GM21619 (cell line): ENCODE data around the gene SH2D1B.
"Not testable (repeated sequence)": the region's sequence is repeated elsewhere in the genome, so short reads cannot be mapped to it uniquely, and the experiment has no call there.

Experiments
- ATAC-seq: cut with Tn5 transposase; IDR thresholded peaks from one replicate; pipeline ENCODE4 v1.9.1; 2021; ENCODE audit not compliant: unreplicated experiment

Gene SH2D1B

GRCh38 chr1:162412002-162412401 lies at the start of gene SH2D1B:
Gene SH2D1B (minus strand): TSS chr1:162412136. CDS start chr1:162412016, 120 bp downstream.
- ATAC-seq: no peak

DNA sequence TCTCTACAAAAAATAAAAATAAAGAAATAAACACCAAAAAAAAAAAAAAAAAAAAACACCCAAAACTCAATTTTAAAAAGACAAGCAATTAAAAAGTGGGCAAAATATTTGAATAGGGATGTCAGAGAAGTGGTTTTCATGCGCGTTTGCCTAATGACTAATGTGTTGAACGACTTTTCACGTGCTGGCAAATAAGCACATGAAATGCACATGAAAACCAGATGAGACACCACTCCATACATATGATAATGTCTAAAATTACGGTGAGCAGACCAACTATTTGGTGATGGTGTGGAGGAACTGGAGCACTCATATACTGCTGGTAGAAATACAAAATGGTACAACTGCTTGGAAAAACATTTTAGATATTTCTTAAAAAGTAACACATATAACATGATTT lies 46.3 kb upstream of the SH2D1B start:
- no peak for ATAC-seq

DNA sequence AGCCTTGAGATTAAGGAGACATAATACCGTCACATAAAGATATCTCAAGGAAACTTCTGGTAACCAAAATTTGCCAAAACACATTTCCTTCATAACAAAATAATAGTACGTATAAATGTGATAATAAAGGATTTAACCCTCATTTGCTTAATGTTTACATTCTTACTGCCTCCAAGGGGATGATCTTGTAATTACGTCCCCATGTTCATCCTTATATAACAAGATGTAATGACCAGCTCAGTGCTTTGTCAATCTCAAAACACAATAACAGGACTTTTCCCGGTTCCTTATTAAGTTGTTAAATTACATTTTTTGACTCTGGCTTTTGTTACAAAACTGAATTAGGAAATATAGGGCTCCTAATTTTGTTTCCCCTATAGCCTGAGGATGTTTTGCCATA lies 44.4 kb upstream of the SH2D1B start:
- no peak for ATAC-seq

GRCh38 chr1:162454361-162454760 lies 42.4 kb upstream of the SH2D1B start:
- ATAC-seq: not testable (repeated sequence)

DNA sequence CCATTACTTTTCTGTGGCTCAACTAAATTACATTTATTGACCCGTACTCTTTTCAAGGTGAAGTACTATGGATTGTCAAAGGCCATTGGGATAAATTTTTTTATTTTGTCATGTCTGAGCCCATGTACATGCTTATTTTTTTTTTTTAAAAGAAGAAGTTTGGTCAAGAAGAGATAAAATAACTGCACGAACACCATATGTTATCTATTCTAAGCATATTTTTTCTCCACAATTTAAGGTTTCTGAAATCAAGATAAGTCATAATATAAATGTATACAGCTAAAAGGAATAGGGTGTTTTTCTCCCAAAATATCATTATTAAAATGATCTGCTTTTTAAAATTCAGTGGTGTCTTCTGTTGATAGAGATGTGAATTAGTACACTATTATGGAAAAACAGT lies 35.0 kb upstream of the SH2D1B start:
- no peak for ATAC-seq

- ATAC-seq: no peak
Observed at GRCh38 chr1:162444903-162445302, 33.0 kb upstream of the SH2D1B start.

- ATAC-seq: not testable (repeated sequence)
Observed at GRCh38 chr1:162432977-162433713, 21.2 kb upstream of the SH2D1B start.

- no peak for ATAC-seq
Observed at GRCh38 chr1:162430583-162430982, 18.6 kb upstream of the SH2D1B start.

DNA sequence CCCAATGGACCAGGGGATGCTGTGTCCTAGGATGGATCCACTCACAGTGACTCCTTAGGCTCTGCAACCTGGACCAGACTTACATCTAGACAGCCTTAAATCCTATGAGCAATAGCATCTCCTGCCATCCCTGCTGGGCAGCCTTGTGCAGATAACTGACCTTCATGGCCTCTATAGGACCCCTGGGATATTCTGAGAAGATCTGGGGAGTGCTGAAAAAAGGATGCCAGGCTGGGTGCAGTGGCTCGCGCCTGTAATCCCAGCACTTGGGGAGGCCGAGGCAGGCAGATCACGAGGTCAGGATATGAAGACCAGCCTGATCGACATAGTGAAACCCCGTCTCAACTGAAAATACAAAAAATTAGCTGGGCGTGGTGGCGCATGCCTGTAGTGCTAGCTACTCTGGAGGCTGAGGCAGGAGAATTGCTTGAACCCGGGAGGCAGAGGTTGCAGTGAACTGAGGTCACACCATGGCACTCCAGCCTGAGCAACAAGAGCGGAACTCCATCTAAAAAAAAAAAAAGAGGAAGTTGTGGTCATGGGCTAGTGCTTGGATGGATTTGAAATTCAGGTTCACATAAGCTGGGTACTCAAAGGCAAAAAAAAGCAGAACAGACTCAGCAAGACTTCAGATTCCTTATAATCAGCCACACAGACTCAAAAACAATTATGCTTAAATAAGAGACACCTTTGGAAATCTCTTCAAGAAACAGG lies 10.9 kb upstream of the SH2D1B start:
- no peak for ATAC-seq

DNA sequence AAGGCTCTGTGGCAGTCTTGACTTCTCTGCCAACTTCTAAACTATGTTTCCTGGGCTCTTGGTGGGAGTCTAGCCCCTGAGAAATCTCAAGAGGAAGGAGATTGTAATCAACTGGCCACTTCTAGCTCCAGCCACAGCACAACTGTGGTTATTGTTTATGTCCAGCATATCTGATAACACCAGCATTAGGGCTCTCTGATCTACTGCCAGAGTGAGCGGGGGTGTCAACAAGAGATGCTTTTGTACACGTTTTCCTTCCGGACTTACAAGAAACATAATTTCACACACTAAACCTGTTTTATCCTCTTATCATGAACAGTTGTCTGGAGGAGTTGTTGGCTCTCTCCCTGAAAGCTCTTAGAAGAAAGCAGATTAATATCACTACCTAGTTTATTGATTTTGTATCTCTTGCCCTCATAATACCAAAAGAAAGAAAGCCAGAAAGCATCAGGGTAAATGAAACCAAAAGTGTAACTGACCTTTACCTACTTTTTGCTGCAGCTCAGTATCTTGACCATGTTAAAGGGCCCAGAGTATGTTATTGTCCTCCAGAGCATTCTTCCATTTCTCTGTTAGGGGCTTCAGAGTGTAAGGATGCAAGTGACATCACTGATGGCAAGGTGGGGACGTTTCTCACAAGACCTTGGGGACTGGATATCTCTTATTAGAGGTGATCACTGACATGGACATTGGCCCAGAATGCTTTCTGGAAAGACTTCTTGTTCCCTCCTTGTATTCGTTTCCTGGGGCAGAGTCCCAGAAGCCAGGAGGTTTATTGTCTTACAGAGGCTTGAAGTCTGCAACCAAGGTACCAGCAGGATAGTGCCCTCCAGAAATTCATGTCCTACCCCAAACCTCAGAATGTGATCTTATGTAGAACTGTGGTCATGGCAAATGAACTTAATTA lies 9.6 kb upstream of the SH2D1B start:
- ATAC-seq: no peak

- no peak for ATAC-seq
Observed at GRCh38 chr1:162420120-162420519, 8.2 kb upstream of the SH2D1B start.

- ATAC-seq: not testable (repeated sequence)
Observed at GRCh38 chr1:162419450-162419931, 7.6 kb upstream of the SH2D1B start.

DNA sequence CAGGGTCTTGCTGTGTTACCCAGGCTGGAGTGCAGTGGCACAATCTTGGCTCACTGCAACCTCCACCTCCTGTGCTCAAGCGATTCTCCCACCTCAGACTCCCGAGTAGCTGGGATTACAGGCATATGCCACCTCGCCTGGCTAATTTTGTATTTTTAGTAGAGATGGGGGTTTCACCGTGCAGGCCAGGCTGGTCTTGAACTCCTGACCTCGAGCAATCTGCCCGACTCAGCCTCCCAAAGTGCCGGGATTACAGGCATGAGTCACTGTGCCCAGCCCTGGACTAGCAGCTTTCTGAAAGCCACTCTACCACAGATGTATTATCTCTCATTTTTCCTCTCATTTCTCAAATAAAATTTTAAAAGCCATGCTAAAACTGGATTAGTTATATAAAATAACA lies 6.6 kb upstream of the SH2D1B start:
- not testable (repeated sequence) for ATAC-seq

DNA sequence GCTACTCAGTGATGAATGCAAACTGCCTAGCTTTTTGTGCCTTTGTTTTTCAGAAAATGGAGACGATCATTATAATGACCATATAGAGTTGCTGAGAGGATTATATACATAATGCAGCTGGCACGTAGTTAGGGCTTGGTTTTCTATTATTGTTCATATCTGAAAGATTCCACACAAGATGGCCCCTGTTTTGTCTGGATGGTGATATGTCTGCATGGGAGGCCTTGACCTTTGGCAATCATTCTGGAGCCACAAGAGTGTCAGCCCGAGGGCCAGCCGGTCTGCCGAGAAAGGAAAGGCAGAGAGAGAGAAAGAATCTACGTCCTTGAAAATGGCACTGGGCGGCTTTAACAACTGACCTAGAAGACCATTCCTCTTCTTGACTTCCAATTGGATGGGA lies 5.7 kb upstream of the SH2D1B start:
- no peak for ATAC-seq

GRCh38 chr1:162416909-162417308 lies 5.0 kb upstream of the SH2D1B start:
- ATAC-seq: no peak

DNA sequence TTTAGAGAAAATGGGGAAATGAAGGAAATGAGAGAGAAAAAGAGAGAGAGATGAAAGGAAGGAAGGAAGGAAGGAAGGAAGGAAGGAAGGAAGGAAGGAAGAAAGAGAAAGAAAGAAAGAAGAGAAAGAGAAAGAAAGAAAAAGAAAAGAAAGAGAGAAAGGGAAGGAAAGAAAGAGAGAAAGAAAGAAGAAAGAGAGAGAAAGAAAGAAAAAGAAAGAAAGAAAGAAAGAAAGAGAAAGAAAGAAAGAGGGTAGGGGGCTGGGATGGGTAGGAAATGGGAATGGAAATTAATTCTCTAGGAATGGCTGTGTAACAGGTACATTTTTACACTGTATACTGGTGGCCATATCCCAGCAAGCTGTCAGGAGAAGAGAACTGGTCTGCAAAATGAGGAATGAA lies 4.3 kb upstream of the SH2D1B start:
- ATAC-seq: no peak

DNA sequence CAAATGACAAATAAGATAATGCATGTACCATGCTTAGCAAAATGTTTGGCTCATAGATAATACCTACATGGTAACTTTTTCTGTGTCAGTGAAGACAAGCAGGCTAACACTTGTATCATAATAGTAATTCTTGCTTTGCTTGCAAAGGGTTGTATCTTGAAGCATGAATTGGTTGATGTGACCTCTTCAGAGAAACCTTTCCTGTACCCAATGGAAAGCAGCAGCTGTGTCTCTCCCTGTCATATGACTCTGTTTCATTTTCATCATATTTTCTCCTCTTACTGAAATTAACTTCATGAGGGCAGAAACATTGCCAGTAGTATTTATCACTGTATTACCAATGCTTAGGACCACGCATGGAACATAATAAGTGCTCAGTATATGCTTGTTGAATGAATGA lies 4.4 kb downstream of the SH2D1B start:
- ATAC-seq: no peak

DNA sequence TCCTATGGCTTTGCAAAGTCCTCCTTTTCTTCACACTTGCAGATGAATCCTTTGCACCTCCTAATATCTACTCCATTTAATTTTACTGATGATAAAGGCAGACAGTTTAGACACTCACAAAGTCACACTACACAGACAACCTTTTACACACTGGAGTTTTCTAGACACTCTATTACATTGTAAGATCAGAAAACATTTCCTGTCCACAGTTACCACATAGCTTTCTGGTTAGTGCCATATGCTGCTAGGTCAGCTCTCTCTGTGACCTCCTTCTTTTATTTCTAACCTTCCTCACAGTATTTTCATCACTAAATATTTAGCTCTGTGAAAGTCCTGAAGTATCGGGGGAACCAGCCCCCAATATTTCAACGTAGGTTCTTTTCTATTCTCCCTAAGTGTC lies 5.1 kb downstream of the SH2D1B start:
- ATAC-seq: no peak

GRCh38 chr1:162405800-162406199 lies 6.1 kb downstream of the SH2D1B start:
- no peak for ATAC-seq

DNA sequence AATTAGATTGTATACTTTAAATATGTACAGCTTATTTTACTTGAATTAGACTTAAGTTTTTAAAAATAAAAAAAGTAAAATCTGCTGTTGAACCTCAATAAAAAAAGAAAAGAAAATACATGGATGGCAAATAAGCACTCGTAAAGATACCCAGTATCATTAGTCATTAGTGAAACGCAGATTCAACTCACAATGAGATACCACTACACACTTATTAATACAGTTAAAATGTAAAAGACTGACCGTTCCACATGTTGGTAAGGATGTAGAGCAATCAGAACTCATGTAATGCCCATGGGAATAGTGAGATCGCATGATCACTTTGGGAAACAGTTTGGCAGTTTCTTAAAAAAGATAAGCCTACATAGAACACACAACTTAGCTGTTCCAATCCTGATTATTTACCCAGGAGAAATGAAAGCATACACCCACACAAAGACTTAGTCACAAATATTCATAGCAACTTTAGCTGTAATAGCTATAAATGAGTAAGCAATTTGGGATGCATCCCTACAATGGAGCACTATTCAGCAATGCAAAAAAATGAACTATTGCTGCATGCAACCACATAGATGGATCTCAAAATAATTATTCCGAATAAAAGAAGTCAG lies 7.3 kb downstream of the SH2D1B start:
- no peak for ATAC-seq

GRCh38 chr1:162400790-162401355 lies 11.1 kb downstream of the SH2D1B start:
- no peak for ATAC-seq
